Sigmoid colon (tissue), 7 donors: ENCODE measurements around the gene SHISA5. TPM values are rescaled to one million over a fixed set of nuclear protein-coding genes. Genes with fewer than 3 reads are reported as not detected.

ENCODE experiments used
- DNase-seq: peaks from one replicate; pipeline ENCODE4 v3.0.0-alpha.2; 2019
- H3K27ac ChIP-seq, 4 donors: fragments of 200-600 bp; sonication (generic); one replicate each; pipeline ENCODE4 v1.5.1; 2016 to 2019; ENCODE audit warnings: mild to moderate bottlenecking in 1 of 4
- H3K27me3 ChIP-seq, 3 donors: fragments of 200-600 bp; sonication (generic); one replicate each; pipeline ENCODE4 v1.5.1; 2019; ENCODE audit warnings: mild to moderate bottlenecking in 1 of 3
- H3K36me3 ChIP-seq, 4 donors: fragments of 200-600 bp; sonication (generic); one replicate each; pipeline ENCODE4 v1.5.1; 2016 to 2019
- H3K4me1 ChIP-seq, 4 donors: fragments of 200-600 bp; sonication (generic); one replicate each; pipeline ENCODE4 v1.5.1; 2017 to 2019
- H3K4me3 ChIP-seq, 4 donors: fragments of 200-600 bp; sonication (generic); one replicate each; pipeline ENCODE4 v1.5.1; 2017 to 2019; ENCODE audit warnings: mild to moderate bottlenecking in 2 of 4, moderate library complexity in 1 of 4
- H3K9me3 ChIP-seq, 4 donors: fragments of 200-600 bp in 3 of 4; sonication (generic) in 3 of 4; one replicate each; pipeline versions ENCODE4 v1.5.1 to v1.6.1; 2013 to 2019
- EP300 ChIP-seq, 4 donors: sonication (generic); formaldehyde crosslinking; IDR thresholded peaks; one replicate each; pipeline ENCODE4 v1.6.1; 2017; ENCODE audit warnings: antibody characterized with exemption in 4 of 4
- POLR2A ChIP-seq, 2 donors: fragments of 450-650 bp; IDR thresholded peaks; one replicate each; pipeline ENCODE4 v1.6.1; 2016; ENCODE audit warnings: antibody characterized with exemption in 2 of 2, mild to moderate bottlenecking in 2 of 2, moderate library complexity in 2 of 2
- POLR2AphosphoS5 ChIP-seq, 4 donors: sonication (generic); formaldehyde crosslinking; IDR thresholded peaks; one replicate each; pipeline ENCODE4 v1.6.1; 2017; ENCODE audit warnings: antibody characterized with exemption in 4 of 4
- whole genome bisulfite sequencing, 2 donors: extraction: QIAGEN DNeasy Blood & Tissue Kit; methylation state at CpG; one replicate each; pipeline ENCODE4 v1.1.7; 2013; 5-methylcytosine and 5-hydroxymethylcytosine counted together
- intact Hi-C: fragments of 100-400 bp; cut with DNase I; formaldehyde crosslinking; loops from one replicate; pipeline ENCODE4 v1.15.1; 2023
- polyA plus RNA-seq, 3 donors: library from polyadenylated mRNA; stranded (reverse); fragments of 200-250 nt; gene quantifications; one replicate each; pipeline ENCODE4 v1.2.3, GENCODE V29; 2013
- total RNA-seq, 4 donors: library from RNA; depleted of rRNA; stranded (reverse); fragments of >200 nt; gene quantifications; one replicate each; pipeline ENCODE4 v1.1.0, GENCODE V29; 2016
- TF ChIP-seq, protein P1 (sequence below), 4 experiments: fragments of 450-650 bp in 3 of 4; fragments of 200-600 bp in 1 of 4; IDR thresholded peaks; one replicate each; pipeline ENCODE4 v1.5.1; 2016 to 2019; ENCODE audit warnings: antibody characterized with exemption in 4 of 4, mild to moderate bottlenecking in 3 of 4, moderate library complexity in 2 of 4
- donor health status: healthy with polysubstance abuse.
- donor health status: Bipolar disorder and iron deficiency.
- donor health status: healthy.

Gene SHISA5
- total and polyA plus RNA-seq, 7 donors, result 57.7 to 142 (median 70.3) TPM

DNA sequence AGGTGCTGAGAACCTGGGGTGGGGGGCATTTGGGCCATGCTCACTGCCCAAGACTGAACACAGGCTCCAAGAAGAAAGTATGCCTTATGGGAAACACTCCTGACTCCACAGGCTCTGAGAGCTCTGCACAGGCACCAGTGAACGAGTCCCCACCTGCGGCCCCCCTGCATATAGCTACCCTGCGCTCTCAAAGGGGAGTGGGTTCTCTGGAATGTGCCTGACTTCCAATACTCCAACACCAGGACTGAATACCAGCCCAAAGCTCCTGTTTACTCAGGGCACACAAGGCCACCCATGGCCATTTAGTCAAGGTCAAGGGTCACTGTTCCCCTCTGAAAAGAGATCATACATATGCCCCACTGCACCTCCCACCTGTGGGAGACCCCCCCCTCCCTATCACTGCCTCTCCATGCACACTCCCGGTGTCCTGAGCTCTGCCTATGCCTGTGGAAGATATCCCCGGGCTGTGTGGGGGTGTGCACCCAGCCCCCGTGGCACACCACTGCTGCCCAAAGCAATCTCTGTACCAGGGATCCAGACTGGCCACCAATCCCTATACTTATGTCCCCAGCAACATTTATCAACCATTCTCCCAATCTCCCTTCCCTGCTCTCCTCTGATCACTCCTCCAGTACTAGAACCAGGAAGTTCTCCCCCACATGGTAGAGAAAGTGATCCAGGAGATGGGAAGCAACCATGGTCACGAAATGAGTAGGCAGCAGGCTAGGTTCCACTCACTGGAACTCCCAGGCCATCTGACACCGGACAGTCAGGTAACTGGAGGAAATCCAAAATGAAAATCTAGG, 72.5 kb downstream of the SHISA5 start:
- no peak overlapping the region for H3K4me3 ChIP-seq
- TF ChIP-seq POLR2A (IDR thresholded peaks at IDR 0.05) (no peak), EP300 (IDR thresholded peaks at IDR 0.05) (no peak), POLR2AphosphoS5 (IDR thresholded peaks at IDR 0.05) (no peak)
- H3K9me3 ChIP-seq, result no peaks in the 10 kb centered on the region
- no peaks in the 10 kb centered on the region for H3K27me3 ChIP-seq
- peaks cover 0 to 58% (median 46%) of the 10 kb centered on the region in 4 donors for H3K4me1 ChIP-seq
- H3K27ac ChIP-seq, result peak overlapping the region; percentile 92 to 96 (median 93)
- peaks cover 0 to 19% (median 6%) of the 10 kb centered on the region in 4 donors for H3K36me3 ChIP-seq
- 89 to 92% methylated on average over 8 of the region's 8 CpGs for WGBS, 2 donors
- DNase-seq, result peak; percentile 58
- intact Hi-C loops, result loop anchor here (10.0 kb wide), 1 partner anchor 237 kb away; no protein-coding TSS in a partner anchor

DNA sequence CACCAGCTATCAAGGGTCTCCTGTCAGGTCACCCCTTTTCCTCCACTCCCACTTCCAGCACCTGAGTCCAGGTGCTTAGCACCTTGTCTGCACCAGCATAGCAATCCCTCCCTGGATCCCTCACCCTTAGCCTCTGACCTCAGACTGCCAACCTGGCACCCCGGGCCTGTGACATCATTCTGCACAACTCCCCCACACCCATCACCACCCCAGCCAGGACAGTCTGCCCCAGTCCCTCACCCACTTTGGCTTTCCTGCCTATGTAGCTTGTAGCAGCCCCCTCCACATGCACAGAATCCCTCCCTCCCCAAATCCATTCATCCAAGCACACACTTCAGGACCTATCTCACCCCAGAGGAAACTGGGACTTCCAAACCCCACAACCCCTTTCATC, 73.3 kb downstream of the SHISA5 start:
- TF ChIP-seq, protein P1, sequence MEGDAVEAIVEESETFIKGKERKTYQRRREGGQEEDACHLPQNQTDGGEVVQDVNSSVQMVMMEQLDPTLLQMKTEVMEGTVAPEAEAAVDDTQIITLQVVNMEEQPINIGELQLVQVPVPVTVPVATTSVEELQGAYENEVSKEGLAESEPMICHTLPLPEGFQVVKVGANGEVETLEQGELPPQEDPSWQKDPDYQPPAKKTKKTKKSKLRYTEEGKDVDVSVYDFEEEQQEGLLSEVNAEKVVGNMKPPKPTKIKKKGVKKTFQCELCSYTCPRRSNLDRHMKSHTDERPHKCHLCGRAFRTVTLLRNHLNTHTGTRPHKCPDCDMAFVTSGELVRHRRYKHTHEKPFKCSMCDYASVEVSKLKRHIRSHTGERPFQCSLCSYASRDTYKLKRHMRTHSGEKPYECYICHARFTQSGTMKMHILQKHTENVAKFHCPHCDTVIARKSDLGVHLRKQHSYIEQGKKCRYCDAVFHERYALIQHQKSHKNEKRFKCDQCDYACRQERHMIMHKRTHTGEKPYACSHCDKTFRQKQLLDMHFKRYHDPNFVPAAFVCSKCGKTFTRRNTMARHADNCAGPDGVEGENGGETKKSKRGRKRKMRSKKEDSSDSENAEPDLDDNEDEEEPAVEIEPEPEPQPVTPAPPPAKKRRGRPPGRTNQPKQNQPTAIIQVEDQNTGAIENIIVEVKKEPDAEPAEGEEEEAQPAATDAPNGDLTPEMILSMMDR (IDR thresholded peaks at IDR 0.05), result no peak
- no peak for TF ChIP-seq EP300 (IDR thresholded peaks at IDR 0.05)
- no peak for TF ChIP-seq POLR2A (IDR thresholded peaks at IDR 0.05)
- TF ChIP-seq POLR2AphosphoS5 (IDR thresholded peaks at IDR 0.05), result no peak
- peaks cover 0 to 63% (median 52%) of the 10 kb centered on the region in 4 donors for H3K4me1 ChIP-seq
- H3K36me3 ChIP-seq, result peaks cover 0 to 19% (median 6%) of the 10 kb centered on the region in 4 donors
- no peaks in the 10 kb centered on the region for H3K27me3 ChIP-seq
- WGBS, 2 donors, result 41 to 79% methylated on average over 1 of the region's 1 CpG
- no peak overlapping the region for H3K4me3 ChIP-seq
- intact Hi-C loops, result loop anchor here (10.0 kb wide), 1 partner anchor 236 kb away; no protein-coding TSS in a partner anchor
- no peaks in the 10 kb centered on the region for H3K9me3 ChIP-seq
- DNase-seq, result peak; percentile 62
- H3K27ac ChIP-seq, result peak overlapping the region; percentile 92 to 96 (median 93)

DNA sequence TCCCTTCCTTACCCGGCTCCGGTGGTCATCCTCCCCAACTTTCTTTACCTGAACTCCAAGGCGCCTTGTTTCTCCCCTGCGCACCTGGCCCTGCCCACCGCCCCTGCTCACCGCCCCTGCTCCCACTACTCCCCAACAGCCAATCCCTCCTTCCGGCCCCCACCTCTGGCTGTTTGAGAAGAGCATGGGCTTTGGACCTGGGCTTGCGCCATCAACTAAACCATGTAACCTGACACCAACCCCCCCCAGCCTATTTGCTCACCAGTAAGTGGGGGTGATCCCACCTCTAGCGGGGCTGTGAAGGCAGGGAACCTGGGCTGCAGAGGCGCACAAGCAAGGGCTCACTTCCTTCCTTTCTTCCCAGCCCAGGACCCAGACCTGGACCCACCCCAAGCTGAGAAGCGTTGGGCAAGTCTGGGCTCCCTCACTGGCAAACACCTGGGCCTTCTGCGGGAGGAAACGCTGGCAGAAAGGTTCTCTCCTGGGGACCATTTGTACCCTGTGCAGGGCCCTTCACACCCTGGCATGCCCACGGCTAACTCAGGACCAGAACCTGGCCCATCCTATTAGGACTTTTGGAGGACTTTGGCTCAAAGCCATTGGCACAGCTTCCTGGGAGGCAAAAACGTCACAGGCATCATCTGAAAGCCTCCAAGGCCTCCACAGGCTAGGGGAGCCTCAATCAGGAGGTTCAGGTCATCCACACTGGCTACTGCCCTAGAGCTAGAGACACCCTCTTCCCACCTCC, 73.8 kb downstream of the SHISA5 start, which contains the start of gene PLXNB1:
Gene PLXNB1, minus strand, starts transcription at position 127 of the 748 bp plus-strand sequence. CDS start 5,475 bp downstream, outside the sequence.
- DNase-seq, result peak; percentile 95
- TF ChIP-seq EP300 (IDR thresholded peaks at IDR 0.05), result no peak
- TF ChIP-seq POLR2A (IDR thresholded peaks at IDR 0.05), result peak in 1 of 2 donors; percentile 26
- TF ChIP-seq POLR2AphosphoS5 (IDR thresholded peaks at IDR 0.05), result peak; percentile 28 to 48 (median 36)
- 6 to 18% methylated on average over 15 of the region's 15 CpGs for WGBS, 2 donors
- Histone ChIP-seq H3K36me3 (peaks cover 0 to 19% (median 6%) of the 10 kb centered on the region in 4 donors), H3K4me3 (peak within 1 kb of the TSS; percentile 63 to 93 (median 76)), H3K27me3 (no peaks in the 10 kb centered on the region), H3K4me1 (peaks cover 0 to 63% (median 55%) of the 10 kb centered on the region in 4 donors), H3K27ac (peak within 1 kb of the TSS; percentile 92 to 96 (median 93)), H3K9me3 (no peaks in the 10 kb centered on the region)
- intact Hi-C loops, result loop anchor here (2.0 to 10.0 kb wide), 2 partner anchors 27 to 235 kb away; no protein-coding TSS in a partner anchor

DNA sequence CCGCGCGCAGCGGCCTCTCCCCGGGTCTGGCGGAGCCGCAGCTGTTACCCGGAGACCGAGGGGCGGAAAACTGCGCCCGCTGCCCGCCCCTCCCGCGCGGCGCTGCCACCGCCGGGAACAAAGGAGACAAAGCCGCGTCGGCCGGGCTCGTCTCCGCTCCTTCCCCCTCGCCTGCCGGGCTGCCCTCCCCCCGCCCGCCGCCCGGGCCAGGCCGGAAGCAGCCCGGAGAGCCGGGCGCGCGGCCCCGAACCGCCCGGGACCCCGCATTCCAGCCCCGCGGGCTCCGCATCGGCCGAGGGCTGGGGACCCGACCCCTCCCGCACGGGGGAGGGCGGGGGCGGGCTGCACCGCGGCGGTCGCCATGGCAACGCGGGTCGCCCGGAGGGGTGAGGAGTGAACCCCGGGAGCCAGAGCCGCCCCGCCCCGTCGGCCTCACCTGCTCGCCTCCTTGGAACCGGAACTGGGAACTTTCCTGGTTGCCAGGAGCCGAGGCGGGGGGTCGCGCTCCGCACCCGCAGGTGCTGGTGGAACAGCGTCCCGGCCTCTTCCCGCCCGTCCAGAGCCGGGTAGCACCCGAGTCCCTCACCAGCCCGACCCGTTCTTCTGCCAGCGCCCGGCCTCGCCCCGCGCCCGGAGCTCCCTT, 74.5 kb downstream of the SHISA5 start:
- peak; percentile 86 for DNase-seq
- intact Hi-C loops, result loop anchor here (2.0 kb wide), 1 partner anchor 27 kb away; no protein-coding TSS in a partner anchor
- TF ChIP-seq EP300 (IDR thresholded peaks at IDR 0.05) (no peak), POLR2A (IDR thresholded peaks at IDR 0.05) (no peak), POLR2AphosphoS5 (IDR thresholded peaks at IDR 0.05) (peak in 2 of 4 donors; percentile 33 to 72)
- TF ChIP-seq, protein P1 (IDR thresholded peaks at IDR 0.05), result no peak

More for the DNA sequence above, 74.5 kb downstream of the SHISA5 start:
- peak overlapping the region; percentile 92 to 96 (median 93) for H3K27ac ChIP-seq
- peak overlapping the region; percentile 63 to 93 (median 76) for H3K4me3 ChIP-seq
- no peaks in the 10 kb centered on the region for H3K9me3 ChIP-seq
- H3K4me1 ChIP-seq, result peaks cover 0 to 63% (median 59%) of the 10 kb centered on the region in 4 donors
- H3K36me3 ChIP-seq, result peaks cover 0 to 19% (median 6%) of the 10 kb centered on the region in 4 donors
- no peaks in the 10 kb centered on the region for H3K27me3 ChIP-seq
- WGBS, 2 donors, result 1% methylated on average over 86 of the region's 86 CpGs
